Measurements from ENCODE around the gene CNPY1.
A peak's percentile ranks its signal among the peaks of the same experiment; 100 is the strongest.

DNA sequence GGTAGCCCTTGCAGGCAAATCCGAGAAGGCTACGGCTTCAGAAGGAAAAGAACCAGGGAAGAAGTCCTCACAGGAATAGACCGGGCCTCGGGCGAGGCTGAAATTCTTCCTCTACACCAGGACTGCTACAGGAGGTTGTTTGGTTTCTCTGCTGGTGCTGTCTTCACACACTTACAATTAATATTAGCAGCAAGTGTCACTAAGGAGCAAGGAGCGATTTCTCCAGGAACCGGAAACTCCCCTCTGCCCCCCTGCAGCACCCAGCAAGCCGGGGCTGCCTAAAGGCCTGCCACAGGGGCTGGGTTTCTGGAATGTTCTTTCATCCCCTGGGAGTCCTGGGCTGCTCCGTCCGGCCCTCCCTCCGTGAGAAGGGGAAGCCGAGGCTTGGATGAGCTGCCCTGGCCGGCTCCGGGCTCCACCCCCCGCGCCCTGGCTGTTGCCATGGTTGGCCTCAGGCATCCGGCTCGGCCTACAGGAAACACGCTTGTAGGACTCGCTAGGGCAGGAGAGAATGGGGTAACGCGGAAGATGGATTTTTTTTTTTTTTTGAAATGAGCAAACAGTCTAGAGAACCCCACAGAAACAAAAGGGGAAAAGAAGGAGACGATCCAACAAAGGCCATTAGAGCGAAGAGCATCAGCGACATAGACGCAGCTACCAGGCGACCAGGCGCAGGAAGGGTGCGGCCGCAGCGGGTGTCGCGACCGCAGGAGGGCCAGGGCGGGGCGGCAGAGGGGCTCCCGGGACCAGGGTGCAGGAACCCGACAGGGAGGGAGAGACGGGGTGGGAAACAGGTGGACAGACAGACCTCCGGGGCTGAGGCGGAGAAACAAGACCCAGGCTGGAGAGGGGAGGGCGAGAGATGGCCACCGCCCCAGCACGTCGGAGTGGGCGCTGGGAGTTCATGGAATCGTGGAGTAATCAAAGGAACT is 55.4 kb downstream of the CNPY1 start:
- TF ChIP-seq, protein P1, sequence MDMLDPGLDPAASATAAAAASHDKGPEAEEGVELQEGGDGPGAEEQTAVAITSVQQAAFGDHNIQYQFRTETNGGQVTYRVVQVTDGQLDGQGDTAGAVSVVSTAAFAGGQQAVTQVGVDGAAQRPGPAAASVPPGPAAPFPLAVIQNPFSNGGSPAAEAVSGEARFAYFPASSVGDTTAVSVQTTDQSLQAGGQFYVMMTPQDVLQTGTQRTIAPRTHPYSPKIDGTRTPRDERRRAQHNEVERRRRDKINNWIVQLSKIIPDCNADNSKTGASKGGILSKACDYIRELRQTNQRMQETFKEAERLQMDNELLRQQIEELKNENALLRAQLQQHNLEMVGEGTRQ (IDR thresholded peaks at IDR 0.05; ENCODE audit: low read length), result no peak
- TF ChIP-seq EGR1 (IDR thresholded peaks at IDR 0.05; ENCODE audit: borderline replicate concordance, low read depth, low read length), result no peak
- TF ChIP-seq, protein P2, sequence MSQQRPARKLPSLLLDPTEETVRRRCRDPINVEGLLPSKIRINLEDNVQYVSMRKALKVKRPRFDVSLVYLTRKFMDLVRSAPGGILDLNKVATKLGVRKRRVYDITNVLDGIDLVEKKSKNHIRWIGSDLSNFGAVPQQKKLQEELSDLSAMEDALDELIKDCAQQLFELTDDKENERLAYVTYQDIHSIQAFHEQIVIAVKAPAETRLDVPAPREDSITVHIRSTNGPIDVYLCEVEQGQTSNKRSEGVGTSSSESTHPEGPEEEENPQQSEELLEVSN (IDR thresholded peaks at IDR 0.05), result no peak
- TF ChIP-seq SRF (IDR thresholded peaks at IDR 0.05; ENCODE audit: low read depth, low read length), result no peak
- TF ChIP-seq EZH2 (IDR thresholded peaks at IDR 0.05; ENCODE audit: low read depth, low read length, severe bottlenecking), result peak; percentile 51

Measured in H1 (cell line).